Activated CD8-positive, alpha-beta T cell treated with anti-CD3 and anti-CD28 coated beads for 36 hours (primary cell): ENCODE results near the gene TRIM68. TPM values are rescaled to one million over a fixed set of nuclear protein-coding genes. Genes with fewer than 3 reads are reported as not detected.

Experiments used
- ATAC-seq: fragments of 200-7000 bp; cut with Tn5 transposase; one replicate; pipeline ENCODE4 v1.10.0; 2021; ENCODE audit warnings: mild to moderate bottlenecking, moderate library complexity
- CTCF ChIA-PET: fragments of 350-600 bp; sonication (Branson Sonifier 250); formaldehyde crosslinking; loops from one replicate; lab custom pipeline; 2021; ENCODE audit warnings: antibody characterized with exemption; lab: Charles Lee
- POLR2A ChIA-PET: fragments of 350-600 bp; sonication (Branson Sonifier 250); formaldehyde crosslinking; loops from one replicate; lab custom pipeline; 2021; ENCODE audit warnings: antibody characterized with exemption; lab: Charles Lee
- DNase-seq: peaks from one replicate; pipeline ENCODE4 v3.0.0-alpha.2; 2020
- H3K27ac Mint-ChIP-seq: one replicate; pipeline ENCODE4 v1.8.0; 2021; ENCODE audit warnings: mild to moderate bottlenecking, mixed read lengths
- H3K27me3 Mint-ChIP-seq: one replicate; pipeline ENCODE4 v1.8.0; 2021; ENCODE audit warnings: mixed read lengths
- H3K36me3 Mint-ChIP-seq: one replicate; pipeline ENCODE4 v1.8.0; 2021; ENCODE audit warnings: low read depth, mixed read lengths
- H3K4me1 Mint-ChIP-seq: one replicate; pipeline ENCODE4 v1.8.0; 2021; ENCODE audit warnings: low read depth, mixed read lengths
- H3K4me3 Mint-ChIP-seq: one replicate; pipeline ENCODE4 v1.8.0; 2021; ENCODE audit warnings: mild to moderate bottlenecking, moderate library complexity, mixed read lengths
- H3K9me3 Mint-ChIP-seq: one replicate; pipeline ENCODE4 v1.8.0; 2021; ENCODE audit warnings: mixed read lengths
- CTCF ChIP-seq: fragments of 200-600 bp; IDR thresholded peaks from one replicate; pipeline ENCODE4 v1.8.0; 2022; ENCODE audit warnings: antibody characterized with exemption, mild to moderate bottlenecking
- intact Hi-C: fragments of 100-400 bp; cut with micrococcal nuclease; formaldehyde crosslinking; loops from one replicate; pipeline ENCODE4 v1.10.0; 2022
- total RNA-seq, 2 experiments: library from RNA; stranded (reverse); gene quantifications; one replicate each; pipeline ENCODE4 v1.2.3, GENCODE V29; 2021

TRIM68 gene
- total RNA-seq, 2 experiments from 2014 or later, result 10.2 to 11.4 TPM

GRCh38 chr11:4593739-4594138 is 14.3 kb downstream of the TRIM68 start, which contains the start of gene OR52I1:
OR52I1 (plus strand) TSS chr11:4594039; CDS start chr11:4594039, 0 bp downstream.
- Mint-ChIP-seq H3K36me3 (peaks cover 5% of the 10 kb centered on the region), H3K9me3 (no peaks in the 10 kb centered on the region), H3K4me1 (no peaks in the 10 kb centered on the region), H3K4me3 (no peak within 1 kb of the TSS), H3K27me3 (peaks cover under 1% of the 10 kb centered on the region), H3K27ac (no peak within 1 kb of the TSS)
- DNase-seq (no peak), ATAC-seq (no peak)
- ChIA-PET CTCF (no interaction called here), POLR2A (no interaction called here)
- no peak for TF ChIP-seq CTCF
- intact Hi-C loops, result no loop called here

GRCh38 chr11:4589017-4589416 is 19.0 kb downstream of the TRIM68 start:
- H3K27ac Mint-ChIP-seq, result no peak overlapping the region
- CTCF ChIA-PET, result no interaction called here
- no peak for ATAC-seq

GRCh38 chr11:4581443-4581842 is 26.6 kb downstream of the TRIM68 start, which contains the start of gene OR52I2:
OR52I2 (plus strand) TSS chr11:4581743.
- no peaks in the 10 kb centered on the region for H3K4me1 Mint-ChIP-seq
- no peaks in the 10 kb centered on the region for H3K9me3 Mint-ChIP-seq
- CTCF ChIA-PET, result no interaction called here
- POLR2A ChIA-PET, result no interaction called here
- H3K4me3 Mint-ChIP-seq, result no peak within 1 kb of the TSS
- H3K27ac Mint-ChIP-seq, result no peak within 1 kb of the TSS
- intact Hi-C loops, result no loop called here
- no peak for TF ChIP-seq CTCF
- peaks cover 33% of the 10 kb centered on the region for H3K27me3 Mint-ChIP-seq
- no peaks in the 10 kb centered on the region for H3K36me3 Mint-ChIP-seq
- DNase-seq (no peak), ATAC-seq (no peak)

More at GRCh38 chr11:4589017-4589416, 19.0 kb downstream of the TRIM68 start:
- POLR2A ChIA-PET, result no interaction called here
- TF ChIP-seq CTCF, result no peak
- intact Hi-C loops, result no loop called here
- no peaks in the 10 kb centered on the region for H3K36me3 Mint-ChIP-seq
- peaks cover 12% of the 10 kb centered on the region for H3K27me3 Mint-ChIP-seq
- no peak overlapping the region for H3K4me3 Mint-ChIP-seq
- no peak for DNase-seq
- no peaks in the 10 kb centered on the region for H3K4me1 Mint-ChIP-seq
- no peaks in the 10 kb centered on the region for H3K9me3 Mint-ChIP-seq

- POLR2A ChIA-PET, result no interaction called here
- ATAC-seq (no peak), DNase-seq (no peak)
- Mint-ChIP-seq H3K27ac (no peak overlapping the region), H3K4me1 (peaks cover 4% of the 10 kb centered on the region), H3K4me3 (no peak overlapping the region), H3K9me3 (no peaks in the 10 kb centered on the region), H3K36me3 (no peaks in the 10 kb centered on the region), H3K27me3 (peaks cover 30% of the 10 kb centered on the region)
- intact Hi-C loops, result no loop called here
- CTCF ChIA-PET, result no interaction called here
- TF ChIP-seq CTCF, result no peak
Measured at GRCh38 chr11:4580124-4580523, 27.9 kb downstream of the TRIM68 start.

- Mint-ChIP-seq H3K36me3 (no peaks in the 10 kb centered on the region), H3K4me1 (peaks cover 4% of the 10 kb centered on the region), H3K4me3 (no peak overlapping the region), H3K27ac (no peak overlapping the region), H3K27me3 (peaks cover 23% of the 10 kb centered on the region), H3K9me3 (no peaks in the 10 kb centered on the region)
- intact Hi-C loops, result no loop called here
- ATAC-seq (no peak), DNase-seq (no peak)
- no peak for TF ChIP-seq CTCF
- ChIA-PET CTCF (no interaction called here), POLR2A (no interaction called here)
Measured at GRCh38 chr11:4578624-4579023, 29.4 kb downstream of the TRIM68 start.
